K562 (cell line): Measurements from ENCODE around the gene PPDPF. TPM values are rescaled to one million over a fixed set of nuclear protein-coding genes. Genes with fewer than 3 reads are reported as not detected.

Source experiments
- ARNT ChIP-seq, 2 experiments: fragments of 450-650 bp; IDR thresholded peaks; 2 replicates each; pipeline ENCODE4 v1.6.1; 2016; ENCODE audit warnings: mild to moderate bottlenecking in 1 of 2
- ATF1 ChIP-seq, 2 experiments: fragments of 450-650 bp in 1 of 2; IDR thresholded peaks; 2 replicates each; pipeline ENCODE4 v1.6.1; 2016; ENCODE audit warnings: missing compliant biosample characterization in 1 of 2, missing genetic modification characterization in 1 of 2
- BHLHE40 ChIP-seq: IDR thresholded peaks from 2 replicates; pipeline ENCODE4 v1.6.1; 2011; ENCODE audit warnings: low read length, improper control_type of control experiment
- BRF2 ChIP-seq: IDR thresholded peaks from 3 replicates; pipeline ENCODE4 v1.6.1; 2011; ENCODE audit warnings: borderline replicate concordance, mild to moderate bottlenecking; ENCODE audit not compliant: insufficient read length, insufficient read depth
- ELF2 ChIP-seq: fragments of 250-450 bp; sonication (Bioruptor Pico); IDR thresholded peaks from 2 replicates; pipeline ENCODE4 v1.5.0; 2021; ENCODE audit warnings: mild to moderate bottlenecking
- ELK1 ChIP-seq: sonication (generic); formaldehyde crosslinking; IDR thresholded peaks from 2 replicates; pipeline ENCODE4 v1.8.1; 2022; ENCODE audit warnings: missing genetic modification reagents
- HSF4 ChIP-seq: fragments of 250-450 bp; sonication (Bioruptor Pico); IDR thresholded peaks from 2 replicates; pipeline ENCODE4 v2.1.2; 2022; ENCODE audit warnings: mild to moderate bottlenecking, moderate library complexity, borderline replicate concordance
- MEF2A ChIP-seq: IDR thresholded peaks from 2 replicates; pipeline ENCODE4 v1.6.1; 2011; ENCODE audit warnings: low read depth, mild to moderate bottlenecking, low read length, moderate library complexity; ENCODE audit not compliant: control insufficient read depth
- MEF2D ChIP-seq: conservative IDR thresholded peaks from 2 replicates; pipeline ENCODE4 v1.6.1; 2016; ENCODE audit warnings: low read depth, missing genetic modification characterization, missing compliant biosample characterization
- MTA1 ChIP-seq: fragments of 450-650 bp; IDR thresholded peaks from 2 replicates; pipeline ENCODE4 v1.6.1; 2017; ENCODE audit warnings: borderline replicate concordance
- MTF1 ChIP-seq: fragments of 250-450 bp; sonication (Bioruptor Pico); IDR thresholded peaks from 2 replicates; pipeline ENCODE4 v1.9.0; 2021; ENCODE audit warnings: moderate library complexity, mild to moderate bottlenecking, inconsistent platforms, borderline replicate concordance
- NFIC ChIP-seq: fragments of 450-650 bp; IDR thresholded peaks from 2 replicates; pipeline ENCODE4 v1.6.1; 2017; ENCODE audit warnings: mild to moderate bottlenecking, inconsistent platforms
- RREB1 ChIP-seq: fragments of 250-450 bp; sonication (Bioruptor Pico); IDR thresholded peaks from 2 replicates; pipeline ENCODE4 v1.4.0; 2020
- RUNX1 ChIP-seq: sonication (generic); IDR thresholded peaks from 2 replicates; pipeline ENCODE4 v1.6.1; 2016; ENCODE audit warnings: antibody characterized with exemption, low read depth
- ZEB2 ChIP-seq: fragments of 450-650 bp; IDR thresholded peaks from 2 replicates; pipeline ENCODE4 v1.6.1; 2016
- ZNF23 ChIP-seq: fragments of 250-450 bp; sonication (Bioruptor Pico); IDR thresholded peaks from 2 replicates; pipeline ENCODE4 v1.4.0; 2020; ENCODE audit warnings: mild to moderate bottlenecking
- ZNF639 ChIP-seq, 2 experiments: fragments of 200-800 bp in 1 of 2; sonication (Bioruptor generic) in 1 of 2; sonication (generic) in 1 of 2; formaldehyde crosslinking in 1 of 2; IDR thresholded peaks in 1 of 2; conservative IDR thresholded peaks in 1 of 2; 2 replicates each; pipeline versions ENCODE4 v1.5.0 to v1.6.1; 2016 to 2020; ENCODE audit warnings: missing compliant biosample characterization in 1 of 2, missing genetic modification characterization in 1 of 2, missing genetic modification reagents in 1 of 2
- ZNF707 ChIP-seq: fragments of 250-450 bp; sonication (Bioruptor Pico); conservative IDR thresholded peaks from 2 replicates; pipeline ENCODE4 v1.8.0; 2022; ENCODE audit warnings: inconsistent platforms, mild to moderate bottlenecking, moderate library complexity
- ZNF830 ChIP-seq: fragments of 250-450 bp; sonication (Bioruptor Pico); IDR thresholded peaks from 2 replicates; pipeline ENCODE4 v1.5.0; 2021; ENCODE audit warnings: mild to moderate bottlenecking
- polyA plus RNA-seq, 8 experiments: library from polyadenylated mRNA; depleted of rRNA in 4 of 8; stranded (reverse) in 5 of 8; unstranded in 3 of 8; fragments of >200 nt; fragmentation: Nextera tagmentation in 2 of 8; fragmentation: Illumina TruSeq in 1 of 8; extraction: Ambion mirVana in 2 of 8; extraction: Trizol in 1 of 8; gene quantifications; 2 replicates each; pipeline versions ENCODE4 v1.2.1 to v1.2.3, GENCODE V29; 2011 to 2014; ENCODE audit warnings: inconsistent platforms in 1 of 8, missing spikeins in 1 of 8
- total RNA-seq, 7 experiments: library from RNA; depleted of rRNA in 6 of 7; stranded (reverse); fragments of >200 nt in 6 of 7; fragmentation: Illumina TruSeq in 2 of 7; extraction: Trizol in 2 of 7; gene quantifications; 2 replicates each; pipeline versions ENCODE4 v1.2.1 to v1.2.3, GENCODE V29; 2011 to 2021; ENCODE audit warnings: low replicate concordance in 1 of 7

Gene PPDPF
- total and polyA plus RNA-seq, 9 of the 15 experiments (the other 6 are each of a cell fraction or from before 2014, with no cell fraction given), result 0.77 to 233 (median 10.5) TPM

GRCh38 chr20:63534831-63535651 is 14.5 kb downstream of the PPDPF start (continued):
- TF ChIP-seq MTA1 (no peak), ZNF830 (no peak), HSF4 (CRISPR knock-in tag) (no peak), NFIC (no peak), ZNF707 (CRISPR knock-in tag) (no peak), ZNF639 (CRISPR knock-in tag; conservative IDR thresholded peaks at IDR 0.05 in 1 of 2, IDR thresholded peaks at IDR 0.05 in 1 of 2) (no peak), BHLHE40 (no peak), RREB1 (CRISPR knock-in tag) (no peak), ZEB2 (no peak), ATF1 (CRISPR knock-in tag; IDR thresholded peaks at IDR 0.05) (no peak), ATF1 (tag; IDR thresholded peaks at IDR 0.05) (no peak), ELK1 (CRISPR knock-in tag) (no peak), RUNX1 (no peak), MEF2D (no peak), MEF2A (no peak), MTF1 (CRISPR knock-in tag) (no peak), ELF2 (CRISPR knock-in tag) (no peak), ARNT (IDR thresholded peaks at IDR 0.05) (no peak), ZNF23 (CRISPR knock-in tag) (no peak), BRF2 (no peak)
